C4-2B (cell line): ENCODE measurements around the gene CDKN3.

ENCODE experiments used
- CTCF ChIP-seq: fragments of 450-650 bp; conservative IDR thresholded peaks from 2 replicates; pipeline ENCODE4 v1.5.1; 2017; ENCODE audit warnings: mild to moderate bottlenecking
- ZFX ChIP-seq: fragments of 450-650 bp; IDR thresholded peaks from 2 replicates; pipeline ENCODE4 v1.6.1; 2017

DNA sequence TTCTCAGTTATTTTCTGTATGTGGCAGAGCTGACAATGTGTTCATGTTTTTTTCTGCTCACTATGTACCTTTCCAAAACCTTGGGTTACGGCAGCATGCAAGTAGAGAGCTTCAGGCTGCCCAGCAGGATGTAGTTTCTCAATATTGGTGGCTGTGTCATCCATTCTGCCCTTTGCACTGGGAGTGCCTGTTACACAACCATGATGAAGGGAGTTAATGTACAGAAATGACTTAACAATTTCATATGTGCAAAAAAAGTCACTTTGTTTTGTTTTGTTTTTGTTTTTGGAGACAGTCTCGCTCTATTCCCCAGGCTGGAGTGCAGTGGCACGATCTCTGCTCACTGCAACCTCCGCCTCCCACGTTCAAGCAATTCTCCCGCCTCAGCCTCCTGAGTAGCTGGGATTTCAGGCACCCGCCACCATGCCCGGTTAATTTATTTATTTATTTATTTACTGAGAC, 50.5 kb downstream of the CDKN3 start:
- TF ChIP-seq CTCF: no peak
- no peak for TF ChIP-seq ZFX
